Frontal cortex (tissue), 4 donors: ENCODE data around the gene MCCC1. TPM values are rescaled to one million over a fixed set of nuclear protein-coding genes. Genes with fewer than 3 reads are reported as not detected.
"Not testable (repeated sequence)": the region's sequence is repeated elsewhere in the genome, so short reads cannot be mapped to it uniquely, and the experiment has no call there.

Experiments
- DNase-seq, 2 donors: peaks; one replicate each; pipeline ENCODE4 v3.0.0; 2012; ENCODE audit warnings: low spot score in 2 of 2
- FAIRE-seq: peaks from 2 replicates; lab custom pipeline; 2012; peaks lifted over from hg19 to GRCh38; lab: Jason Lieb, UNC
- total RNA-seq: library from RNA; depleted of rRNA; stranded (reverse); fragments of >200 nt; gene quantifications from one replicate; pipeline ENCODE4 v1.2.3, GENCODE V29; 2014
- donor health status: control.
- donor health status: control.
- donor health status: control.

The MCCC1 gene
- 38.3 TPM for total RNA-seq

GRCh38 chr3:183099026-183099837, at the start of gene MCCC1:
Gene MCCC1 (minus strand): TSS chr3:183099496. CDS start chr3:183099440, 56 bp downstream.
- FAIRE-seq = peak; percentile 45
- peak; percentile 96 for DNase-seq

GRCh38 chr3:183148056-183148455, 48.8 kb upstream of the MCCC1 start:
- DNase-seq (no peak), FAIRE-seq (no peak)

- DNase-seq = no peak
- no peak for FAIRE-seq
Measured at GRCh38 chr3:183144363-183144762, 45.1 kb upstream of the MCCC1 start.

GRCh38 chr3:183142199-183142598, 42.9 kb upstream of the MCCC1 start:
- no peak for FAIRE-seq

GRCh38 chr3:183134844-183135243, 35.5 kb upstream of the MCCC1 start:
- FAIRE-seq (no peak), DNase-seq (no peak)

More at GRCh38 chr3:183142199-183142598, 42.9 kb upstream of the MCCC1 start:
- DNase-seq = no peak

GRCh38 chr3:183132409-183132808, 33.1 kb upstream of the MCCC1 start:
- DNase-seq (no peak), FAIRE-seq (no peak)

GRCh38 chr3:183131735-183132134, 32.4 kb upstream of the MCCC1 start:
- FAIRE-seq (no peak), DNase-seq (no peak)

GRCh38 chr3:183131186-183131725, 32.0 kb upstream of the MCCC1 start:
- FAIRE-seq = no peak
- no peak for DNase-seq

GRCh38 chr3:183129243-183129642, 29.9 kb upstream of the MCCC1 start:
- no peak for DNase-seq
- no peak for FAIRE-seq

GRCh38 chr3:183128709-183129108, 29.4 kb upstream of the MCCC1 start:
- DNase-seq = no peak
- FAIRE-seq = no peak

GRCh38 chr3:183123891-183124290, 24.6 kb upstream of the MCCC1 start:
- FAIRE-seq = no peak

GRCh38 chr3:183122257-183122932, 23.1 kb upstream of the MCCC1 start:
- DNase-seq = peak; percentile 54 to 67
- FAIRE-seq = peak; percentile 58

More at GRCh38 chr3:183123891-183124290, 24.6 kb upstream of the MCCC1 start:
- DNase-seq = no peak

- DNase-seq = no peak
- FAIRE-seq = no peak
Measured at GRCh38 chr3:183120538-183121215, 21.4 kb upstream of the MCCC1 start.

- DNase-seq (no peak), FAIRE-seq (no peak)
Measured at GRCh38 chr3:183117056-183117455, 17.8 kb upstream of the MCCC1 start.

GRCh38 chr3:183116025-183116614, 16.8 kb upstream of the MCCC1 start:
- FAIRE-seq (no peak), DNase-seq (no peak)

GRCh38 chr3:183114384-183115178, 15.3 kb upstream of the MCCC1 start:
- no peak for DNase-seq
- FAIRE-seq = no peak

GRCh38 chr3:183109847-183110246, 10.6 kb upstream of the MCCC1 start:
- FAIRE-seq, DNase-seq: not testable (repeated sequence)

GRCh38 chr3:183108470-183108869, 9.2 kb upstream of the MCCC1 start:
- FAIRE-seq (no peak), DNase-seq (no peak)

GRCh38 chr3:183108001-183108449, 8.7 kb upstream of the MCCC1 start:
- DNase-seq (no peak), FAIRE-seq (no peak)
